Stimulated activated CD4-positive, alpha-beta T cell treated with anti-CD3 and anti-CD28 coated beads, Interleukin-2, amount 100 ng/mL, for 4 hours (primary cell): ENCODE results near the gene ALOX5AP.

Experiments used
- DNase-seq: peaks from one replicate; pipeline ENCODE4 v3.0.0-alpha.2; 2020; ENCODE audit warnings: low read depth

ALOX5AP gene

GRCh38 chr13:30714629-30715371, 20.5 kb upstream of the ALOX5AP start:
- no peak for DNase-seq

DNA sequence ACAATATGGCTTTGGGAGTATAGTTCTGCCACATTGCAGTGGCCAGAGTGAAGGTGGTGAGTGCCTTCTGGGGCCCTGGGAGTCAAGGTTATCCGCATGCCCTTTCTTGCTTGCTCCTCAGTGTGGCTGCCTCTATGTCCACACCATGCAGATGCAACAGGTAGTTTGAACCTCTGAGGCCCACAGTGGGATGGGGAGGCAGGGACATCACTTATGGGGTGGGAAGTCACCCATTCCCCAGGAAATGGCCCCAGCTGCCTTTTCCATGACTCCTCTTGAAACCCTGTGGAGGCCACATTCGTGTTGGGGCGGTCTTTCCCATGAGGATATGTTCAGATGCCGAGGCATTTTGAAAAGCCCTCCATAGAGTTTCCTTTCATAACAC, 20.0 kb upstream of the ALOX5AP start:
- no peak for DNase-seq

DNA sequence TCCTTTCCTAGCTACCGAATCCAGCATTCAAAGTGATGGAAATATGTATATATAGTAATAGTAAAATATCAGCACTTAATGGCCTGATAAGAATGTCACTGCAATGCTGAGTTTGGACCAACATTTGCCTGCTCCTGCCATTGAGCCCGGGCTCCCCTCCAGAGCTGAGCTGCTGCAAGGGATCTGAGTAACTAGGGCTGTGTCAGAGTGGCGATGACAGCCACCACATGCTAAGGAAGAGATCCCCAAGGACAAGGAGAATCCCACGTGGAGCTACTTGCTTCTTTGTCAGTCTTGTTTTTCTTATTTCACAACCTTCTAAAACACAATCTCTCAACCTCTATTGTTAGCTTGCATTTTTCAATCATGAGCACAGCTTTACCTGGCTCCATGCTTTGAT, 19.5 kb upstream of the ALOX5AP start:
- DNase-seq: no peak

DNA sequence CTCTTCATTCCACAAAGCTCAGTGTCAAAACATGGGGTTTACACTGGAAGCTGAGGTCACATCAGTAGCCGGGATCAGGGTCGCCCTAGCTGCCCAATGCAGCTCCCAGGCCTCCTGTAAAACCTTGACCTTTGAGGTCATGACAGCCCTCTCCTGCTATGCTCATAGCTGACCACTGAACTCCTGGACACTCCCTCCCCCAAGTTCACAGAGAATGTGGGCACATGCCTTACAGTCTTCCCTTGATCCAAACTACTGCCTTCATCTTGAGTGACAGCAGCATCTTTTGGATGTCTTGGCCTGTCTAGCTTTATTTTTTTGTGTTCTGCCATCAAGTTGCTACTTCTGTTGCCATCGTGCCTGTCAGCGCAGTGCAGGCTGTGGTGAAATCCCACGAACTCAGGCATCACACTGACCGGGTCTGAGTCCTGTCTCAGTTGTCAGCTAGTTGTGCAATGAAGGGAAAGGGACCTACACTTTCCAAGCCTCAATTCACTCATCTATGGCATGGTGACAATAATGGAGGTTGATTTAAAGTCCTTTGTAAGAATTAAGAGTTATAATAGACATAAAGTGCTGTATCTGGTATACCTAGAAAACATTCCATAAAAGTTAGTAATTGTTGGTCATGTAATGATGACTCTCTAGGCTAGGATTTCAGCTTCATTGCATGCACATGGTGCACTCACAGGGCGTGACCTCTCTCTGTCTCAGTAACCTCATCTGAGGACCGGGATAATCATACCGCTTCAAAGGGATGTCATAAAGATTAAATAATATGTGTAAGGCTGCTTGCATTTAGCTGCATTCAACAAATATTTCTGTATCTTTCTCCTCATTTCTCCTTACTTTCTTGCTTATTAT, 16.4 kb upstream of the ALOX5AP start:
- no peak for DNase-seq

- DNase-seq: no peak
Measured at GRCh38 chr13:30719525-30719914, 15.8 kb upstream of the ALOX5AP start.

GRCh38 chr13:30720172-30720869, 15.0 kb upstream of the ALOX5AP start:
- no peak for DNase-seq

GRCh38 chr13:30721936-30722335, 13.4 kb upstream of the ALOX5AP start:
- no peak for DNase-seq

- DNase-seq: no peak
Measured at GRCh38 chr13:30722361-30722760, 13.0 kb upstream of the ALOX5AP start.

DNA sequence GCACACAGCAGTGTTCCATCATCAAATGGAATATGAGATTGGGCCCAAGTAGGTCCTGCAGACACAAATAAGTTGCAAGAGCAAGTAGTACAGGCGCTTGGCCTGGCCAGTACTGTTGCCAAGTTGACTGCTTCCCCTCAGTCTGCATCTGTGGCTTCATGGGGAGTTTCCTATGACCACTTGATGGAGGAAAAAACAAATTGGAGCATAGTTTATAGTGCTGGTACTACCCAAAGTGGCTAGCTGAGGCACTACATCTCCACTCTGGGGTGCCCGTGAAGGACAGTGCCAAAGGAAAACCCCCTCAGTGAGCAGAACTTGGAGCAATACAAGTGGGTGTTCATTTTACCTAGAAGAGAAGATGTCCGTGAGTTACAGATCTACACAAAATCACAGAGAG, 10.6 kb upstream of the ALOX5AP start:
- DNase-seq: no peak

- DNase-seq: no peak
Measured at GRCh38 chr13:30725326-30726085, 9.8 kb upstream of the ALOX5AP start.

GRCh38 chr13:30726192-30726591, 9.2 kb upstream of the ALOX5AP start:
- no peak for DNase-seq

- DNase-seq: no peak
Measured at GRCh38 chr13:30727491-30728355, 7.6 kb upstream of the ALOX5AP start.

DNA sequence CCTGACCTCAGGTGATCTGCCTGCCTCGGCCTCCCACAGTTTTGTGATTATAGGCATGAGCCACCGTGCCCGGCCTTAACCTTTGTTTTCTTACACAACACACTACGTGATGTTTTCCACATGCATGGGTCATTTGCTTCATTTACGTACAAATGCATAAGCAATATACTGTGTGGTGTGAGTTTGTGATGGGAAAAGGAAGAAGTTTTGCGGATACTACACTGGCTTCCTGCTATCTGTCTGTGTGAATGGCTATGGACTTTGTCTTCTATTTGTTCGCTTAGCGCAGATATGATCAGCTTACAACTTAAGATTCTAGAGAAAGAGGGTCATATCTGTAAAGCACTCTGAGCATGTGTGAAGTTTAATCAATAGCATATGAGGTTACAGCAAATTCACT, 5.5 kb upstream of the ALOX5AP start:
- DNase-seq: no peak

GRCh38 chr13:30730526-30730925, 4.8 kb upstream of the ALOX5AP start:
- no peak for DNase-seq

- no peak for DNase-seq
Measured at GRCh38 chr13:30731361-30732045, 3.8 kb upstream of the ALOX5AP start.

DNA sequence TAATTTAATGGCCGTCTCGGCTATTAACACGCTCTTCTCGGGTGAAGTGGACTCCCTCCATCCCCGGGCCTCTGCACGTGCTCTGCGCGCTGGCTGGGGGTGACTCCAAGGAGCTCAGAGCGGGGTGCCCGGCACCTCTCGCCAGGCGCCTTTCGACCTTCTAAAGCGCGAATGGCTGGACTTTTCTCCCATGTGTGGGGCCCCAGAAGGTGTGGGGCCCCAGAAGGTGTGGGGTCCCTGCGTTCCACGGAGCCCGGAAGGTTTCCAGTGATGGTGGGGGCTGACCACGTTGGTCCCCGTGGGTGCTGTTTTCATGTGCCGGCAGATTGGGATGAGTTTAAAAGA, 3.3 kb upstream of the ALOX5AP start:
- DNase-seq: no peak

- no peak for DNase-seq
Measured at GRCh38 chr13:30734439-30734838, 904 bp upstream of the ALOX5AP start.

GRCh38 chr13:30735872-30736175, 481 bp downstream of the ALOX5AP start:
- DNase-seq: no peak

GRCh38 chr13:30736461-30737320, 1.3 kb downstream of the ALOX5AP start:
- no peak for DNase-seq
